22Rv1 (cell line): ENCODE measurements around the gene CDK5RAP2.

Source experiments
- CTCF ChIP-seq: fragments of 450-650 bp; IDR thresholded peaks from 2 replicates; pipeline ENCODE4 v1.5.1; 2017; ENCODE audit warnings: mild to moderate bottlenecking
- ZFX ChIP-seq: fragments of 450-650 bp; IDR thresholded peaks from 2 replicates; pipeline ENCODE4 v1.6.1; 2017; ENCODE audit warnings: antibody characterized with exemption, borderline replicate concordance

- TF ChIP-seq CTCF (no peak), ZFX (no peak)
Measured at GRCh38 chr9:120392711-120393110, 187.3 kb downstream of the CDK5RAP2 start.
